ENCODE results near the gene FGF18. TPM values are rescaled to one million over a fixed set of nuclear protein-coding genes. Genes with fewer than 3 reads are reported as not detected.
"Not testable (repeated sequence)": the region's sequence is repeated elsewhere in the genome, so short reads cannot be mapped to it uniquely, and the experiment has no call there.

The FGF18 gene
- total and polyA plus RNA-seq, 2 experiments from 2014 or later, result 0.09 TPM; not detected in 1

DNA sequence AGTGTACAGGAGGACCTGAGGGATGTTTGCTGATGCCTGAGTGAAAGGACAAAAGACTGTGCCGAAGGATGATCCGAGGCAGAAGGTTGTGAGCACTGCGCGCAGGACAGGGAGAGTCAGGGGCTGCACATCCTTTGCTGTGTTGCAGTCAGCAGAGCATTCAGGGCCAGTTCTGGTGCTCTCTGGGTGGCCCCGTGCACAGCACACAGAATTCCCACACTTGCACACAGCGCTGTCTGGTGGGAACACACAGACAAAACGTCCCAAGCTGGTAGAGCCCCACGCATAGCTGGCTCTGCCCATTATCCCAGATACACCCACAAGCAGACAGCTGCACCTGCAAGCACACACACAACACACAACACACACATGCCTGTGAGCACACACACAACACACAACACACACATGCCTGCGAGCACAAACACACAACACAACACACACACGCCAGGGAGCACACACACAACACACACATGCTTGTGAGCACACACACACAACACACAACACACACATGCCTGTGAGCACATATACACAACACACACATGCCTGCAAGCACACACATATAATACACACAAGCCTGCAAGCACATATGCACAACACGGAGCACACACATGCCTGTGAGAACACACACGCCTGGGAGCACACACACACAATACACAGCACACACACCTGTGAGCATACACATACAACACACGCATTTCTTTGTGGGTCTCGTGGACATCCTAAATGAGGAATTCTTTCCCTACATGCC, 74.4 kb downstream of the FGF18 start:
- Histone ChIP-seq H3K4me3 (no peak overlapping the region), H3K9ac (peak overlapping the region; percentile 26; the same call in 1 of the 2 replicates), H3K4me1 (ENCODE audit: insufficient read depth) (peaks cover 12% of the 10 kb centered on the region), H3K36me3 (ENCODE audit: low read depth) (no peaks in the 10 kb centered on the region), H3K27me3 (replicated peaks; ENCODE audit: insufficient read depth) (no peaks in the 10 kb centered on the region; the same call in 1 of the 2 replicates), H3K9me3 (ENCODE audit: low read depth) (no peaks in the 10 kb centered on the region), H3F3A (ENCODE audit: insufficient read depth) (no peaks in the 10 kb centered on the region), H3K27ac (no peak overlapping the region), H3K9me2 (ENCODE audit: insufficient read depth) (no peaks in the 10 kb centered on the region), H3K4me2 (ENCODE audit: unreplicated experiment) (peak overlapping the region; percentile 63), H2AFZ (peak overlapping the region; percentile 64), H3K79me2 (ENCODE audit: insufficient read depth) (no peaks in the 10 kb centered on the region), H4K20me1 (ENCODE audit: insufficient read depth) (no peaks in the 10 kb centered on the region)
- in situ Hi-C loops (cut with MboI), result no loop called here
- WGBS, 2 experiments (ENCODE audit: low coverage in 1 of 2, low lambda C conversion rate in 2 of 2, missing lambda C conversion rate in 2 of 2), result 70 to 80% methylated on average over 12 to 14 of the region's 14 CpGs
- no peak for TF ChIP-seq EZH2phosphoT487 (IDR thresholded peaks at IDR 0.05; ENCODE audit: insufficient read depth, low read depth)
- no peak for TF ChIP-seq EZH2 (IDR thresholded peaks at IDR 0.05; ENCODE audit: insufficient read depth, poor library complexity, severe bottlenecking)
- DNase-seq, result no peak

DNA sequence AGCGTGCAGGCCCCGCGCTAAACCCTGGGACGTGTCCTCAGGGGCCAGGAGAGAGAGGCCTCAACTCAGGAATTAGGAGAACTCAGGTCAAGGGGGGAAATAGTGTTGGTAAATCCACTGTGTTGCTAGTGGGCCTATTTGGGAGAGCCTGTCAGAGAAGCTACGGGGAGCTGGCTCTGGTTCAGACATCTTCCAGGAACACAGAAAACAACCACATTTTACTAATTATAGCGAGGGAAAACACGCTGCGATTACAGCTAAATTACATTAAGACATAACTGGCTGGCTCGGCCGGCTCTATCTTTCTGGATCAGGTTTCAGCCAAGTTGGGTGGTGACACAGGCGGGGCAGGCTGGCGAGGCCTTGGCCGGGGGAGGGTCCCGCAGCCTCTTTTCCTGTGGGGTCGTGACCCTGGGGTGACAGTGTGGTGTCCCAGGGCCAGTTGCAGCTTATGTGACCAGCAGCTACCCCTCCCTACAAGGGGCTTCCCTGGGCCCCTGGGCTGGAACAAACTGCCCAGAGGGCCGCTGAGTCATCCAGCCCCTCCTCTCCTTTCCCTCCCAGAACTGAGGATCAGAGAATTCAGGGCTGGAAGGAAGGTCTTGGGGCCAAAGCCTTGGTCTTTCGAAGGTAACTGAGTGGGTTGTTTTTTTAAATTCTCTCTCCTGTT, 75.1 kb downstream of the FGF18 start:
- Histone ChIP-seq H3K79me2 (ENCODE audit: insufficient read depth) (no peaks in the 10 kb centered on the region), H3K9ac (peak overlapping the region; percentile 26), H3F3A (ENCODE audit: insufficient read depth) (no peaks in the 10 kb centered on the region), H3K9me2 (ENCODE audit: insufficient read depth) (no peaks in the 10 kb centered on the region), H3K4me2 (ENCODE audit: unreplicated experiment) (peak overlapping the region; percentile 63), H3K9me3 (ENCODE audit: low read depth) (no peaks in the 10 kb centered on the region), H4K20me1 (ENCODE audit: insufficient read depth) (no peaks in the 10 kb centered on the region), H3K4me1 (ENCODE audit: insufficient read depth) (peaks cover 12% of the 10 kb centered on the region), H3K36me3 (ENCODE audit: low read depth) (no peaks in the 10 kb centered on the region), H3K27ac (no peak overlapping the region), H3K27me3 (replicated peaks; ENCODE audit: insufficient read depth) (no peaks in the 10 kb centered on the region; the same call in 1 of the 2 replicates), H3K4me3 (peak overlapping the region; percentile 46), H2AFZ (peak overlapping the region; percentile 64)
- no peak for TF ChIP-seq EZH2 (IDR thresholded peaks at IDR 0.05; ENCODE audit: insufficient read depth, poor library complexity, severe bottlenecking)
- no peak for TF ChIP-seq EZH2phosphoT487 (IDR thresholded peaks at IDR 0.05; ENCODE audit: insufficient read depth, low read depth)
- peak; percentile 80 for DNase-seq
- in situ Hi-C loops (cut with MboI), result no loop called here
- WGBS, 2 experiments (ENCODE audit: low coverage in 1 of 2, low lambda C conversion rate in 2 of 2, missing lambda C conversion rate in 2 of 2), result 7 to 8% methylated on average over 17 of the region's 17 CpGs

DNA sequence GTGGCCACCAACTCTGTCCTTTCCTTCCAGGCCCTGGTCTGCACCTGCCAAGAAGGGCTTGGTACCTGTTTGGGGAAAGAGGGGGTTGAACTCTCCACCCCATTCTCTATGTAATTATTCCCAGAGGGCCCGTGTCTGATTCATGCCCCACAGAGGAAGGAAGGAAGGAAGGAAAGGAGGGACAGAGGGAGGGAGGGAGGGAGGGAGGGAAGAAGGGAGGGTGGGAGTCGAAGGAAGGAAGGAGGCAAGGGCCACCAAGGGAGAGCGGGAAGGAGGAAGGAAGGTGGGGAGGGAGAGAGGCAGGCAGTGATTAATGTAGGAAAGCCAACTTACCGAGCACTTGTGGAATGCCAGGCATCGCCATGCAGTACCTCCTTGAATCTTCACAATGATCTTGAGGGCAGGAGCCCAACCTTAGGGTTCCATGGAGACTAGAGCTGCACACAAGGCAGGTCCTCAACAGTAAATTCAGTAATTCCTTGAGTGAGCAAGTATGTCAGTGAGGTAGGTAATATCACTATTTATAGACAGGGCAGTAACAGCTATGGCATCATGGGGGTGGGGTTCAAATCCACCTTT, 75.8 kb downstream of the FGF18 start:
- in situ Hi-C loops (cut with MboI), result no loop called here
- WGBS, 2 experiments (ENCODE audit: low coverage in 1 of 2, low lambda C conversion rate in 2 of 2, missing lambda C conversion rate in 2 of 2), result 69 to 82% methylated on average over 3 to 5 of the region's 5 CpGs
- peak overlapping the region; percentile 46; the same call in 1 of the 2 replicates for H3K4me3 ChIP-seq
- DNase-seq, result no peak
- H3K79me2 ChIP-seq (ENCODE audit: insufficient read depth), result no peaks in the 10 kb centered on the region
- no peaks in the 10 kb centered on the region for H3K9me2 ChIP-seq (ENCODE audit: insufficient read depth)
- no peaks in the 10 kb centered on the region for H4K20me1 ChIP-seq (ENCODE audit: insufficient read depth)
- TF ChIP-seq EZH2 (IDR thresholded peaks at IDR 0.05; ENCODE audit: insufficient read depth, poor library complexity, severe bottlenecking) (no peak), EZH2phosphoT487 (IDR thresholded peaks at IDR 0.05; ENCODE audit: insufficient read depth, low read depth) (no peak)
- no peak overlapping the region for H3K27ac ChIP-seq
- H3K9me3 ChIP-seq (ENCODE audit: low read depth), result no peaks in the 10 kb centered on the region
- H3K27me3 ChIP-seq (replicated peaks; ENCODE audit: insufficient read depth), result no peaks in the 10 kb centered on the region
- H3K4me1 ChIP-seq (ENCODE audit: insufficient read depth), result peaks cover 12% of the 10 kb centered on the region
- H3K4me2 ChIP-seq (ENCODE audit: unreplicated experiment), result peak overlapping the region; percentile 63
- no peaks in the 10 kb centered on the region for H3K36me3 ChIP-seq (ENCODE audit: low read depth)
- H2AFZ ChIP-seq, result no peak overlapping the region
- no peak overlapping the region for H3K9ac ChIP-seq
- H3F3A ChIP-seq (ENCODE audit: insufficient read depth), result no peaks in the 10 kb centered on the region

- Histone ChIP-seq H3K27me3 (replicated peaks; ENCODE audit: insufficient read depth) (no peaks in the 10 kb centered on the region), H3K9me3 (ENCODE audit: low read depth) (no peaks in the 10 kb centered on the region), H3K4me2 (ENCODE audit: unreplicated experiment) (no peak overlapping the region), H3K9ac (no peak overlapping the region), H2AFZ (no peak overlapping the region), H3K4me3 (no peak overlapping the region), H3K36me3 (ENCODE audit: low read depth) (no peaks in the 10 kb centered on the region), H3K27ac (no peak overlapping the region), H3K4me1 (ENCODE audit: insufficient read depth) (peaks cover 12% of the 10 kb centered on the region), H3K9me2 (ENCODE audit: insufficient read depth) (no peaks in the 10 kb centered on the region), H3K79me2 (ENCODE audit: insufficient read depth) (no peaks in the 10 kb centered on the region), H4K20me1 (ENCODE audit: insufficient read depth) (no peaks in the 10 kb centered on the region), H3F3A (ENCODE audit: insufficient read depth) (no peaks in the 10 kb centered on the region)
- no peak for DNase-seq
- in situ Hi-C loops (cut with MboI), result no loop called here
- WGBS, 2 experiments (ENCODE audit: low coverage in 1 of 2, low lambda C conversion rate in 2 of 2, missing lambda C conversion rate in 2 of 2), result 70 to 88% methylated on average over 2 to 3 of the region's 3 CpGs
- TF ChIP-seq EZH2phosphoT487 (IDR thresholded peaks at IDR 0.05; ENCODE audit: insufficient read depth, low read depth), result no peak
- TF ChIP-seq EZH2 (IDR thresholded peaks at IDR 0.05; ENCODE audit: insufficient read depth, poor library complexity, severe bottlenecking), result no peak
These were observed 77.0 kb downstream of the FGF18 start for GRCh38 chr5:171496456-171496855.

- H4K20me1 ChIP-seq (ENCODE audit: insufficient read depth); H3K9me2 ChIP-seq (ENCODE audit: insufficient read depth); H3K9me3 ChIP-seq (ENCODE audit: low read depth); H3K27ac ChIP-seq; H3K4me3 ChIP-seq; H3K79me2 ChIP-seq (ENCODE audit: insufficient read depth); H3F3A ChIP-seq (ENCODE audit: insufficient read depth); DNase-seq; H3K4me2 ChIP-seq (ENCODE audit: unreplicated experiment); H3K27me3 ChIP-seq (replicated peaks; ENCODE audit: insufficient read depth); in situ Hi-C loops (cut with MboI); H2AFZ ChIP-seq; H3K9ac ChIP-seq; H3K36me3 ChIP-seq (ENCODE audit: low read depth): not testable (repeated sequence)
- H3K4me1 ChIP-seq (ENCODE audit: insufficient read depth), result peaks cover 12% of the 10 kb centered on the region
- 86 to 92% methylated on average over 4 of the region's 4 CpGs for whole genome bisulfite sequencing, 2 experiments (ENCODE audit: low coverage in 1 of 2, low lambda C conversion rate in 2 of 2, missing lambda C conversion rate in 2 of 2)
These were observed 78.0 kb downstream of the FGF18 start for GRCh38 chr5:171497494-171497893.

Data from GM23248 (cell line).